K562 (cell line): Measurements from ENCODE around the gene ZNF593OS. TPM values are rescaled to one million over a fixed set of nuclear protein-coding genes. Genes with fewer than 3 reads are reported as not detected.

ENCODE experiments used
- ARNT ChIP-seq, 2 experiments: fragments of 450-650 bp; IDR thresholded peaks; 2 replicates each; pipeline ENCODE4 v1.6.1; 2016; ENCODE audit warnings: mild to moderate bottlenecking in 1 of 2
- GMEB1 ChIP-seq: fragments of 250-450 bp; sonication (Bioruptor Pico); IDR thresholded peaks from 2 replicates; pipeline ENCODE4 v1.4.0; 2020; ENCODE audit warnings: mild to moderate bottlenecking
- HNRNPK ChIP-seq: fragments of 200-400 bp; formaldehyde crosslinking; IDR thresholded peaks from one replicate; pipeline ENCODE4 v1.6.1; 2018; ENCODE audit warnings: mild to moderate bottlenecking, low read depth, low read length; ENCODE audit not compliant: poor library complexity, severe bottlenecking
- MCM3 ChIP-seq: fragments of 450-650 bp; IDR thresholded peaks from 2 replicates; pipeline ENCODE4 v1.6.1; 2016
- NONO ChIP-seq, 2 experiments: fragments of 200-400 bp in 1 of 2; fragments of 450-650 bp in 1 of 2; formaldehyde crosslinking in 1 of 2; IDR thresholded peaks; 2 replicates each; pipeline ENCODE4 v1.6.1; 2017; ENCODE audit warnings: low read depth in 2 of 2, mild to moderate bottlenecking in 2 of 2, moderate library complexity in 2 of 2, low read length in 1 of 2
- NR2C1 ChIP-seq, 2 experiments: fragments of 450-650 bp; IDR thresholded peaks; 2 replicates each; pipeline ENCODE4 v1.6.1; 2017; ENCODE audit warnings: mild to moderate bottlenecking in 2 of 2, antibody characterized with exemption in 1 of 2, inconsistent platforms in 1 of 2, missing compliant biosample characterization in 1 of 2, missing genetic modification characterization in 1 of 2
- PHB2 ChIP-seq: fragments of 450-650 bp; IDR thresholded peaks from 2 replicates; pipeline ENCODE4 v1.6.1; 2017; ENCODE audit warnings: low read depth
- PTRF ChIP-seq: fragments of 450-650 bp; IDR thresholded peaks from 2 replicates; pipeline ENCODE4 v1.6.1; 2016; ENCODE audit warnings: mild to moderate bottlenecking, missing genetic modification characterization, missing compliant biosample characterization
- RHOXF2B ChIP-seq: fragments of 250-450 bp; sonication (Bioruptor Pico); conservative IDR thresholded peaks from 2 replicates; pipeline ENCODE4 v1.5.1; 2021
- SAFB ChIP-seq: fragments of 200-400 bp; formaldehyde crosslinking; IDR thresholded peaks from 2 replicates; pipeline ENCODE4 v1.6.1; 2017; ENCODE audit warnings: low read depth, low read length, borderline replicate concordance
- U2AF1 ChIP-seq: fragments of 200-400 bp; formaldehyde crosslinking; optimal IDR thresholded peaks from 2 replicates; pipeline ENCODE3; 2017; ENCODE audit warnings: mild to moderate bottlenecking, low read depth, low read length, moderate library complexity
- ZNF3 ChIP-seq: fragments of 250-450 bp; sonication (Bioruptor Pico); IDR thresholded peaks from 2 replicates; pipeline ENCODE4 v1.5.0; 2021; ENCODE audit warnings: mild to moderate bottlenecking, moderate library complexity
- ZZZ3 ChIP-seq: fragments of 450-650 bp; IDR thresholded peaks from 2 replicates; pipeline ENCODE4 v1.6.1; 2016; ENCODE audit warnings: antibody characterized with exemption, mild to moderate bottlenecking, moderate library complexity
- polyA plus RNA-seq, 8 experiments: library from polyadenylated mRNA; depleted of rRNA in 4 of 8; stranded (reverse) in 5 of 8; unstranded in 3 of 8; fragments of >200 nt; fragmentation: Nextera tagmentation in 2 of 8; fragmentation: Illumina TruSeq in 1 of 8; extraction: Ambion mirVana in 2 of 8; extraction: Trizol in 1 of 8; gene quantifications; 2 replicates each; pipeline versions ENCODE4 v1.2.1 to v1.2.3, GENCODE V29; 2011 to 2014; ENCODE audit warnings: inconsistent platforms in 1 of 8, missing spikeins in 1 of 8
- total RNA-seq, 7 experiments: library from RNA; depleted of rRNA in 6 of 7; stranded (reverse); fragments of >200 nt in 6 of 7; fragmentation: Illumina TruSeq in 2 of 7; extraction: Trizol in 2 of 7; gene quantifications; 2 replicates each; pipeline versions ENCODE4 v1.2.1 to v1.2.3, GENCODE V29; 2011 to 2021; ENCODE audit warnings: low replicate concordance in 1 of 7
- TF ChIP-seq, protein P1 (sequence below): fragments of 450-650 bp; IDR thresholded peaks from 2 replicates; pipeline ENCODE4 v1.6.1; 2016; ENCODE audit warnings: mild to moderate bottlenecking
- TF ChIP-seq, protein P2 (sequence below): sonication (generic); formaldehyde crosslinking; IDR thresholded peaks from 2 replicates; pipeline ENCODE4 v1.8.0; 2022; ENCODE audit warnings: missing genetic modification reagents, mild to moderate bottlenecking, borderline replicate concordance
- TF ChIP-seq, protein P3 (sequence below): fragments of 450-650 bp; IDR thresholded peaks from 2 replicates; pipeline ENCODE4 v1.6.1; 2016
- TF ChIP-seq, protein P4 (sequence below): fragments of 450-650 bp; formaldehyde crosslinking; IDR thresholded peaks from 2 replicates; pipeline ENCODE4 v1.4.0; 2022; ENCODE audit warnings: mild to moderate bottlenecking, moderate library complexity

Gene ZNF593OS
- total and polyA plus RNA-seq, 9 of the 15 experiments (the other 6 are each of a cell fraction or from before 2014, with no cell fraction given): 0.24 to 0.27 TPM; not detected in 7

- TF ChIP-seq, protein P1, sequence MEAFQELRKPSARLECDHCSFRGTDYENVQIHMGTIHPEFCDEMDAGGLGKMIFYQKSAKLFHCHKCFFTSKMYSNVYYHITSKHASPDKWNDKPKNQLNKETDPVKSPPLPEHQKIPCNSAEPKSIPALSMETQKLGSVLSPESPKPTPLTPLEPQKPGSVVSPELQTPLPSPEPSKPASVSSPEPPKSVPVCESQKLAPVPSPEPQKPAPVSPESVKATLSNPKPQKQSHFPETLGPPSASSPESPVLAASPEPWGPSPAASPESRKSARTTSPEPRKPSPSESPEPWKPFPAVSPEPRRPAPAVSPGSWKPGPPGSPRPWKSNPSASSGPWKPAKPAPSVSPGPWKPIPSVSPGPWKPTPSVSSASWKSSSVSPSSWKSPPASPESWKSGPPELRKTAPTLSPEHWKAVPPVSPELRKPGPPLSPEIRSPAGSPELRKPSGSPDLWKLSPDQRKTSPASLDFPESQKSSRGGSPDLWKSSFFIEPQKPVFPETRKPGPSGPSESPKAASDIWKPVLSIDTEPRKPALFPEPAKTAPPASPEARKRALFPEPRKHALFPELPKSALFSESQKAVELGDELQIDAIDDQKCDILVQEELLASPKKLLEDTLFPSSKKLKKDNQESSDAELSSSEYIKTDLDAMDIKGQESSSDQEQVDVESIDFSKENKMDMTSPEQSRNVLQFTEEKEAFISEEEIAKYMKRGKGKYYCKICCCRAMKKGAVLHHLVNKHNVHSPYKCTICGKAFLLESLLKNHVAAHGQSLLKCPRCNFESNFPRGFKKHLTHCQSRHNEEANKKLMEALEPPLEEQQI: peak; percentile 100
- no peak for TF ChIP-seq ZNF3 (CRISPR knock-in tag)
- peak; percentile 47; the same call in 1 of the 2 replicates for TF ChIP-seq PHB2
- no peak for TF ChIP-seq PTRF (tag)
- no peak for TF ChIP-seq ZZZ3
- TF ChIP-seq HNRNPK: no peak
- TF ChIP-seq ARNT (IDR thresholded peaks at IDR 0.05): peak; percentile 98
- TF ChIP-seq, protein P2, sequence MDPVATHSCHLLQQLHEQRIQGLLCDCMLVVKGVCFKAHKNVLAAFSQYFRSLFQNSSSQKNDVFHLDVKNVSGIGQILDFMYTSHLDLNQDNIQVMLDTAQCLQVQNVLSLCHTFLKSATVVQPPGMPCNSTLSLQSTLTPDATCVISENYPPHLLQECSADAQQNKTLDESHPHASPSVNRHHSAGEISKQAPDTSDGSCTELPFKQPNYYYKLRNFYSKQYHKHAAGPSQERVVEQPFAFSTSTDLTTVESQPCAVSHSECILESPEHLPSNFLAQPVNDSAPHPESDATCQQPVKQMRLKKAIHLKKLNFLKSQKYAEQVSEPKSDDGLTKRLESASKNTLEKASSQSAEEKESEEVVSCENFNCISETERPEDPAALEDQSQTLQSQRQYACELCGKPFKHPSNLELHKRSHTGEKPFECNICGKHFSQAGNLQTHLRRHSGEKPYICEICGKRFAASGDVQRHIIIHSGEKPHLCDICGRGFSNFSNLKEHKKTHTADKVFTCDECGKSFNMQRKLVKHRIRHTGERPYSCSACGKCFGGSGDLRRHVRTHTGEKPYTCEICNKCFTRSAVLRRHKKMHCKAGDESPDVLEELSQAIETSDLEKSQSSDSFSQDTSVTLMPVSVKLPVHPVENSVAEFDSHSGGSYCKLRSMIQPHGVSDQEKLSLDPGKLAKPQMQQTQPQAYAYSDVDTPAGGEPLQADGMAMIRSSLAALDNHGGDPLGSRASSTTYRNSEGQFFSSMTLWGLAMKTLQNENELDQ (CRISPR knock-in tag): no peak
- TF ChIP-seq, protein P3, sequence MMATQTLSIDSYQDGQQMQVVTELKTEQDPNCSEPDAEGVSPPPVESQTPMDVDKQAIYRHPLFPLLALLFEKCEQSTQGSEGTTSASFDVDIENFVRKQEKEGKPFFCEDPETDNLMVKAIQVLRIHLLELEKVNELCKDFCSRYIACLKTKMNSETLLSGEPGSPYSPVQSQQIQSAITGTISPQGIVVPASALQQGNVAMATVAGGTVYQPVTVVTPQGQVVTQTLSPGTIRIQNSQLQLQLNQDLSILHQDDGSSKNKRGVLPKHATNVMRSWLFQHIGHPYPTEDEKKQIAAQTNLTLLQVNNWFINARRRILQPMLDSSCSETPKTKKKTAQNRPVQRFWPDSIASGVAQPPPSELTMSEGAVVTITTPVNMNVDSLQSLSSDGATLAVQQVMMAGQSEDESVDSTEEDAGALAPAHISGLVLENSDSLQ: peak; percentile 93
- TF ChIP-seq RHOXF2B: peak; percentile 31; the same call in 1 of the 2 replicates
- peak; percentile 61 for TF ChIP-seq NR2C1 (IDR thresholded peaks at IDR 0.05)
- peak; percentile 52 for TF ChIP-seq NR2C1 (tag; IDR thresholded peaks at IDR 0.05)
- peak; percentile 1; the same call in 1 of the 2 replicates for TF ChIP-seq GMEB1
- TF ChIP-seq, protein P4, sequence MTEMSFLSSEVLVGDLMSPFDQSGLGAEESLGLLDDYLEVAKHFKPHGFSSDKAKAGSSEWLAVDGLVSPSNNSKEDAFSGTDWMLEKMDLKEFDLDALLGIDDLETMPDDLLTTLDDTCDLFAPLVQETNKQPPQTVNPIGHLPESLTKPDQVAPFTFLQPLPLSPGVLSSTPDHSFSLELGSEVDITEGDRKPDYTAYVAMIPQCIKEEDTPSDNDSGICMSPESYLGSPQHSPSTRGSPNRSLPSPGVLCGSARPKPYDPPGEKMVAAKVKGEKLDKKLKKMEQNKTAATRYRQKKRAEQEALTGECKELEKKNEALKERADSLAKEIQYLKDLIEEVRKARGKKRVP (CRISPR knock-in tag): peak; percentile 90
- peak in 1 of 2 experiments; percentile 66; a peak in 2 of 4 replicates for TF ChIP-seq NONO (IDR thresholded peaks at IDR 0.05; ENCODE audit: low read depth in 2 of 2, low read length in 1 of 2)
- TF ChIP-seq U2AF1: no peak
- no peak for TF ChIP-seq MCM3
- TF ChIP-seq SAFB: no peak
Measured at GRCh38 chr1:26126321-26127084, 45.1 kb downstream of the ZNF593OS start (continued).
